Fibroblast of skin of right biceps (primary cell): ENCODE data around the gene TMEM238.
"Not testable (repeated sequence)": the region's sequence is repeated elsewhere in the genome, so short reads cannot be mapped to it uniquely, and the experiment has no call there.

Experiments
- DNase-seq: peaks from one replicate; pipeline ENCODE4 v3.0.0-alpha.2; 2013

Gene TMEM238, protein sequence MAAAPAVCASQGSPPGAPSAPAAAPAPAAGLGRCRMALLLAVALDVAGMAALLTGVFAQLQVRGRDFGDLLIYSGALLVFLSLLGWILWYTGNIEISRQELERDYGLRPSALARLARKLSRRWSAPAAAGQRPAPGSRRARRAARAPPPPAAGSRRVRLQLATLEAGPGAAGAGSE

DNA sequence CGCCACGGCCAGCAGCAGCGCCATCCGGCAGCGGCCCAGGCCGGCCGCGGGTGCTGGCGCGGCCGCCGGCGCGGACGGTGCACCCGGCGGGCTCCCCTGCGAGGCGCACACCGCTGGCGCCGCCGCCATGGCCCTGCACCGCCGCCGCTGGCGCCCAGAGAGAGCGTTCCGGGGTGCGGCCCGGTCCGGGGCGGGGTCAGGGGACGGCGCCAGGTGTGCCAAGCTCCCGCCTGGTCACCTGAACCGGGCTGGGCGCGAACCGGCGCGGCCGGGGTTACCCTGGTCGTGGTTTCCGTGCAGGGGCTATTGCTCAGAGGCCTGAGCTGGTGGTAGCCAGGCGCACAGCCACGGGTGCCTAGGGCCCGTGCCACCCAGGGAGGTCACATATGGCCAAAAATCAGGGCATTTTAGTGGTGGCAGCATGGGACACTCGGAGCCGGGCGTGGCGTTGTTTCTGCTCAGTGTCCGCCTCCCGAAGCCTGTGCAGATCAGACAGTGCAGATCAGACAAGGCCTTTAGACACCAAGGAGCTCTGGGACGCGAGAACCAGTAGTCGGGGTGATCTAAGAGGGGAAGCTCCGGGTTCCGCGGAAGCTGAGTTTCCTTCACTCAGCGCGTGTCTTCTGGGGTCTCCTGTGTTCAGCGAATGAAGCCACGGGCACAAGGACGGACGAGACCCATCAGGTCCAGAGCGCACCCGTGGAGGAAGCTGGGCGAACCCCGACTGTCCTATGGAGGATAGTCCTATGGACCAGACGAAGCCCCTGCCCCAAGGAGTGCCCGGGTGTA lies at the start of gene TMEM238:
Gene TMEM238, minus strand, starts transcription at position 162 of the 789 bp plus-strand sequence. Its CDS starts 33 bp downstream, at position 129.
- DNase-seq: no peak

DNA sequence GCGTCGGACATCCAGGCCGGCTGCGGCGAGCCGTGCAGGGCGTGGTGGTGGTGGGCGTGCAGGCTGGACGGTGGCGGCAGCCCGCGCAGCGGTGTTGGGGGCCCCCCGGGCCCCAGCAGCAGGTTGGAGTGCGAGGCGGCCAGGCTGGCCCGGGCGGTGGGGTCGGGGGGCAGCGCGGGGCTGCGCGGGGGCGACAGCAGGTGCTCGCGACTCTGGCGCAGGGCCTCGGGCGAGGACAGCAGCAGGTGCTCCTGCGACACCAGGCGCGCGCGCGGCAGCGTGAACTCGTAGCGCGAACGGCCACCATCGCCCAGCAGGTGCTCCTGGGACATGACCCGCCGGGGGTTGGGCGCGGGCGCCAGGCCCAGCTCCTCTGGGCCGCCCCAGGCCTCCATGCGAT lies 49.2 kb upstream of the TMEM238 start:
- DNase-seq: no peak

DNA sequence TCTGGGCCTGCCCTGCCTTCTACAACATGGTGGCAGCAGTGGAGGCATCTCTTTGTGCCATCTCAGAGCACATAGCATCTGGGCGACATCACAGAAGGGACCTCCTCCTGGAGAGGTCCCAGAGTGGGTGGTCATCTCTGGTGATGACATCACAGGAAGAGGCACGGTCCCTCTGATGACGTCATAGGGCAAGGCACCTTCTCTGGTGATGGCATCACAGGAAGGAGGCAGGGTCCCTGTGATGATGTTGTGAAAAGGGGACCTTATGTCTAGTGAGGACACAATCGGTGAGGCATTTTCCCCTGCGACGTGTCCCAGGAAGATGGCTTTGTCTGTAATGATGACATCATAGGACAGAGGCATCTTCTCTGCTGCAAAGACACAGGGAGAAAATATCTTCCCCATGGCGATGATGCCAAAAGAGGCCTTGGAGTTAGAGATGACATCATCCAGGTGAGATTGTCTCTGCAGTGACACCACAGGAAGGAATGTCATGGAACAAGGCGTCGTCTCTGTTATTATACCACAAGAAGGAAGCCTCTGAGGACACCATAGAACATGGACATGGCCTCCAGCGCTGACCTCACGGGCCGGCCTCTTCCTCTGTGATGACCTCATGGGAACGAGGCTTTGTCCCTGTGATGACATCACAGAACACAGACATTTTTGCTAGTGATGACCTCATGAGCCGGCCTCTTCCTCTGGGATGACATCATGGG lies 48.3 kb upstream of the TMEM238 start:
- no peak for DNase-seq

DNA sequence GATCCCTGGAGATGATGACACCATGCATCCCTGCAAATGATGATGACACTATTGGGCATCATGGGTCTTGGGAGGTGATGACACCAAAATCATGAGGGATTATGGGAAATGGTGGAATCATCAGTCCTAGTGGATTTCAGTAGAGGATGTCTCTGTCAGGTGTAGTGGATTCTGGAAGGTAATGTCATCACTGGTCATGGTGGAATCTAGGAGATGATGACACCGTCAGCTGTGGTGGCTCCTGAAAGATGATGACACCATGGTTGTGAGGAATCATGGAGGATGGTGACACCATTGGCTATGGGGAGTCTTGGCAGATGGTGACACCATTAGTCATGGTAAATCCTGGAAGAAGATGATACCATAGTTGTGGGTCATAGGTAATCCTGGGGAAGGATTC lies 47.1 kb upstream of the TMEM238 start:
- DNase-seq: no peak

DNA sequence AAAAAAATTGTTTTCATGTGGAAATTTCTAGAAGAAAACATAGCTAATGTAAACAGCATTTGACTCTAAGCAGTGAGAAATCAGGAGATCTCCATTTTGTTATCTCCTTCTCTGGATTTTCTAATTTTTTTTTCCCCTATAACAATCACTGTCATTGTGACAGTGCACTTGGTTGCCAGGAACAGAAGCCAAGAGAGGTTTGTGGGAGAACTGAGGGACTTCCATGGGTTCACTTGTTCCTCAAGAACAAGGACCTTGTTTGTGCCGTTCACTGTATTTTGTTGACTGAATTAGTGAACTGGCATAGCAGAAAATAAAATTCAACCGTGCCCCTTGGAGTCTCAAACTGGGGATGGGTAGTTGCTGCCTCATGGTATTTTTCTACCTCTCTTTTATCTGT lies 42.0 kb upstream of the TMEM238 start:
- DNase-seq: no peak

DNA sequence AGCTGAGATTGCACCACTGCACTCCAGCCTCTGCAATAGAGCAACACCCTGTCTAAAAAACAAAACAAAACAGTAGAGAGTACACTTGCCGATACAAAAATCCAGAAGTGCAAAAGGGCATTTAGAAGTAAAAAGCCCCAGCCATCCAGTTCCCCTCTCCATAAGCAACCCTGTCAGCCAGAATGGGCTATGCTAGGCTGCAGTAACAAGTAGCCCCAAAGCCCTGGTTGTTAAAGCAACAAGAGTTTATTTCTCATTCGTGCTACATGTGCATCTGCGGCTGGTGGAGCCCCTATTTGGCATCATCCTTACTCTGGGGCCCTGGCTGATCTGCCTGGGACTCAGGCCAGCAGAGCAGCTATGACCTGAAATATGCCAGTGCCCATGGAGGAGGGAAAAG lies 40.4 kb upstream of the TMEM238 start:
- no peak for DNase-seq

DNA sequence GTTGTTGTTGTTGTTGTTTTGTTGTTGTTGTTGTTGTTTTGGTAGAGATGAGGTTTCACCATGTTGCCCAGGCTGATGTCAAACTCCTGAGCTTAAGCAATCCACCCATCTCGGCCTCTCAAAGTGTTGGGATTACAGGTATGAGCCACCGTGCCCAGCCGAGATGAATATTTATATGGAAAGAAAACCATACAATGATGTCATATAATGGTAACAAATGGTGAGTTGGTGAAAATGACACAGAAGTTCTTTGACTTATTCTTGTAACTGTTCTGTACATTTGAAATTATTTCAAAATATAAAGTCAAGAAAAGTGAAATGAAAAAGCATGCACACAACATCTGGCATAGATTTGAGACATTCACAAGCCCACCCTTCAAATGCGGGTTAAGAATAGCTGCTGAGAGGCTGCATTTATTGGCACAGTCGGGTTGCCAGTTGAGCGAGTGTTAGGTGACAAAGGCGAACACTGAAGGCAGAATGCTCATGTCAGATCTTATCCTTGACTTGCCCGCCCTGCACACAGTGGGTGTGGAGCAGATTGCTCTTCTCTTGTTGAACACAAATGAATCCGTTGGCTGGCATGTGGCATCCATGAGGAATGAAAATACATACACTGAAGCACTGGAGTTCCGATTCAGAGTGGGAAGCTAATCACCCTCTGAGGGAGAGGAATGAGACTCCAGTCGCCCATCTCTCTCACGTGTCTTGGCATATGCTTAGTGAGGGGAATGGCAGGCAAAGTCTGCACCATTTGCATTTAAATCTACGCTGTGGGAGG lies 39.3 kb upstream of the TMEM238 start:
- DNase-seq: no peak

DNA sequence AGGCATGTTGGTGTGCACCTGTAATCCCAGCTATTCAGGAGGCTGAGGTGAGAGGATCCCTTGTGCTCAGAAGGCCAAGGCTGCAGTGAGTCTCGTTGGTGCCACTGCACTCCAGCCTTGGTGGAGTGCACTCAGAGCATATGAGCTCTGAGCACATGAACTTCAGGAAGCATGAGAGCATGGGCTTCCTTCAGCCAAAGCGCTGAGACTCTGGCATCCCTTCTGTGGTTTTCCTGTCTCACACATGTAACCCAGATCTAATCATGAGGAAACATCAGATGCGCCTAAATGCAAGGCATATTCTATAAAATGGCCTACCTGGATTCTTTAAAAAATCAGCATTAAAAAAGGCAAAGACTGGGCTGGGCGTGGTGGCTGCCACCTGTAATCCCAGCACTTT lies 37.2 kb upstream of the TMEM238 start:
- DNase-seq: not testable (repeated sequence)

DNA sequence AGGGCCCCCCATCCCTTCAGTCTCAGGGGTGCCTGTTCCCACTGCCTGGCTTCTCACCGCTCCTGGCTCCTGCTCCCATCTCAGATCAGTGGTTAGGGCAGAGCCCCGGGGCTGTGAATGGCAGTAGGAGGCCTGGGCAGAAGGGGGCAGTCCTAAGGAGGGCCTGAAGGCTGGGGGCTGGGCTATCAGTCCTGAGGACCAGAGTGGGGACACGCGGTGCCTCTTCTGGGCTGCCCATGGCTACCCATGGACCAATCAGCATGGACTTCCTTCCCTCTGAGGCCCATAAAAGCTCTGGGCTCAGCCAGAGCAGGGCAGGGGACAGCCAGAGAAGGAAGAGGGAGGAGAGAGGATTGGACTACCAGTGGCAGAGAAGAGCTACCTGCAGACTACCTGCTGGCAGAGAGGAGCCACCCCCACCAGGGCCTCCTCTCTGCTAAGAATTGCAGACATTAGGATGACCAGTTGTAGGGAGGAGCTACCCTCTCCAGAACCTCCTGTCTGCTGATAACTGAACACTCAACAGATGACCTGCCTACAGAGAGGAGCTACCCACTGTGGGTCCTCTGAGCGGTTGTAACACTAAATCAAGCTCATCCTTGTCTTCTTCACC lies 35.6 kb upstream of the TMEM238 start:
- DNase-seq: no peak

DNA sequence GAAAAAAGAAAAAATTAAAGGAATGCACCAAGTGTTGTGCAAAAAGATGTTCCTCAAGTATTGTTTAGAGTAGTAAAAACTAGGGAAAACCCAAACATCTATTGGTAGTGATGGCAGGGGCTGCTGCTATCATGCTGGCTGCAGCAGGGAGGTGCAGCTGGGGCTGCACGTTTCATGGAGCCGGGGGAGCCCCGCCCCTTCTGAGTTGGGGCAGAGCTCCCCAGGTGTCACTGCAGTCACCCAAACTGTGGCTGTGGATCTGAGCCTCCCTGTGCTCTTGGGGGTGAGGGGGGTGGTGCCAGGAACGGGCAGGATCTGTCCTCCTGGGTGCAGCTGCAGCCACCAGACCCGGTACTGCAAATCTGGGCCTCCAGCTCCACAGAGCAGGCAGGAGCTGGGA lies 35.0 kb upstream of the TMEM238 start:
- DNase-seq: no peak

DNA sequence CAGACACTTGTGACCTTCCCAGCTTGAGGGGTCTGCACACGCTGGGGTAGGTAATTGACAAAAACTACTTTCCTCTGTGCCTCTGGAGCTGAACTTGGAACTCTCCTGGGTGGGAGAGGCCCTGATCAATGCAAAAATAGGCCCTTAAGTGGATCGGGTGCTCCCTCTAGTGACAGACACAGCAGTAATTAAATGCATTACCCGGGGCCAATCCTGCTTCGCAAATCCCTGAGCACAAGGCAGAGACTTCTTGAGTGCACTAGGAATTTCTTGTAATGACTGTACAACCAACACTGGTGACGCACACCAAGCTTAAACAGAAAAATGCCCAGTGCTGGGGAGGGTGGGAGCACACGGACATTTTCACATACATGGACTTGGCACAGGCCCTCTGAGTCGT lies 34.1 kb upstream of the TMEM238 start:
- DNase-seq: peak; percentile 79

DNA sequence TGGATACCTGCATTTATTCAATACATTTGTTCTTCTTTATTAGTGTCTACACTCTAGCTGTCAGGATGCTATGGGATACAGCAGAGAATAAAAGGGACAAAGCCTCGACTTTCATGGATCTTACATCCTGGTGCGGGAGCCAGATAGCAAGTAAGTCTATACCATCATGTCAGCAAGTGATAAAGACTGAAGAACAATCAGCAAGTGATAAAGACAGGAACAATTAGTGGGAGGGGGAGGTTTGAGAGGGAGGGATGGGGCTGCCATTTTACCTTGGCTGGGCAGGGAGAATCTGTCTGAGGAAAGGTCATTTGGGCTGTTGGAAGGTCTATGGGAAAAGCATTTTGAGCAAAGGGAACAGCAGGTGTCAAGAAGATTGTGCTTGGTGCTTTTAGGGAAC lies 26.1 kb upstream of the TMEM238 start:
- DNase-seq: no peak

DNA sequence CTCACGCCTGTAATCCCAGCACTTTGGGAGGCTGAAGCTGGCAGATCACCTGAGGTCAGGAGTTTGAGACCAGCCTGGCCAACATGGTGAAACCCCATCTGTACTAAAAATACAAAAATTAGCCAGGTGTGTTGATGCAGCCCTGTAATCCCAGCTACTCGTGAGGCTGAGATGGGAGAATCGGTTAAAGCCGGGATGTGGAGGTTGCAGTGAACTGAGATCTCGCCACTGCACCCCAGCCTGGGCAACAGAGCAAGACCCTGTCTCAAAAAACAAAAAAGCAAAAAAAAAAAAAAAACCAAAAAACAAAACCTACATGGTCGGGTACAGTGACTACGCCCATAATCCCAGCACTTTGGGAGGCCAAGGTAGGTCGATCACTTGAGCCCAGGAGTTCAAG lies 25.1 kb upstream of the TMEM238 start:
- DNase-seq: not testable (repeated sequence)

DNA sequence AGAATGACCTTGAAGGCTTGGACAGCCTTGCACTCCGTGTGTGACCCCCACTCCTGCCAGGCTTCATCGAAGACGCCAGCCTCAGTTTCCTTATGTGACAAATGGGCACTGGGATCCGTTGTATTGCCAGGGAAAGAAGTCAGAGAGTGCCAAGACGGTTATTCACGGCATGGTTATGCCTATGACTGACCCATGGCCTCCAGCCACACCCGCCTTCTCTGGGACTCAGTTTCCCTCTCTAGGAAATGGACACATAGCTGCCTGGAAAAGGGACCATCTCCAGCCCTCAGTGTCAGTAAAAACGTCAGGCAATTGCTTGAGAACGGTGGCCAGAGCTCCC lies 24.4 kb upstream of the TMEM238 start:
- DNase-seq: no peak

DNA sequence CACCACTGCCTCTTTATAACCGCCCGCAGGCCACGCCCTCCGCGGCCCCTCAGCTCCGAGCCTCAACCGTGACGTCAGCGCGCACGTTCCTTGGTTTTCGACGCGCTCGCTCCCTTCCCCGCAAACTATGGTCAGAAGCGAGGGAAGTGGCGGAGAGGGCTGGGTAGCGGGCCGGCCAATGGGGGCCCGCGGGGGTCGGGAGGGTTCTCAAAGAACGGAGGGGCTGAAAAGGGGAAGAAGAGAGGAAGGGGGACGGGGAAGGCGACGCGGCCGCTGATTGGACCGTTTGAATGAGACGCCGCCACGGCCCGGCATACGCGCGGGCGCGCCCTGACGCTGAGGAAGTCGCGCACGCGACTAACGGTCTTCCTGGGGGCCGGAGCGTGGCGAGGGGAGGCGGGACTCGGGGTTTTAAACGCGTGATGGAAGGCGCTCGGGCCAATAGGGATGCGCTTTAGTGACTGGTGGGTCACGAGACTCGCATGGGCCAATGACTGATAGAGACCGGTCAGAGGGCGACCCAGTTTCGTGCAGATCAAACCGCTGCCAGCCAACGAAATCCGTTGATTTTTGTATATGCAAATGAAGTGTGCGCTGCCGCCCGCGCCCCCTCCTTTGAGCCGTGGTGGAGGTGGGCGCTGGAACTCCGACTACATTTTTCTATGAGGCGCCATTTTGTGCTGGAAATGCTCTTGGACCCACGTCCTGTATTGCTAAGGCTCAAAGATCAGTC lies 23.9 kb upstream of the TMEM238 start:
- peak; percentile 100 for DNase-seq

DNA sequence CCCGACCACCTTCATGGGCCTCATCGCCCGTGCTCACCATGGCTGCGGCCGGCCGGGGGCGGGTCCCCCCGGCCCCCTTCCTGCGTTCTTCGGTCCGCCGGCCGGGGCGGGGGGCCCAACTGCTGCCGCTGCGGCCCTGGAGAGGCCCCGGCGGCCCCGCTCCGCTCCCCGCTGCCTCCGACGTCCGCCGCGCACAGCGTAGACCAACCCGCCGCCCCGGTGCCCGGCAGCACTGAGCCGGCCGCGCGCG lies 23.4 kb upstream of the TMEM238 start, which contains the start of gene UBE2S:
Gene UBE2S, minus strand, starts transcription at position 239 of the 250 bp plus-strand sequence. Its CDS starts 199 bp downstream, at position 40.
- not testable (repeated sequence) for DNase-seq

DNA sequence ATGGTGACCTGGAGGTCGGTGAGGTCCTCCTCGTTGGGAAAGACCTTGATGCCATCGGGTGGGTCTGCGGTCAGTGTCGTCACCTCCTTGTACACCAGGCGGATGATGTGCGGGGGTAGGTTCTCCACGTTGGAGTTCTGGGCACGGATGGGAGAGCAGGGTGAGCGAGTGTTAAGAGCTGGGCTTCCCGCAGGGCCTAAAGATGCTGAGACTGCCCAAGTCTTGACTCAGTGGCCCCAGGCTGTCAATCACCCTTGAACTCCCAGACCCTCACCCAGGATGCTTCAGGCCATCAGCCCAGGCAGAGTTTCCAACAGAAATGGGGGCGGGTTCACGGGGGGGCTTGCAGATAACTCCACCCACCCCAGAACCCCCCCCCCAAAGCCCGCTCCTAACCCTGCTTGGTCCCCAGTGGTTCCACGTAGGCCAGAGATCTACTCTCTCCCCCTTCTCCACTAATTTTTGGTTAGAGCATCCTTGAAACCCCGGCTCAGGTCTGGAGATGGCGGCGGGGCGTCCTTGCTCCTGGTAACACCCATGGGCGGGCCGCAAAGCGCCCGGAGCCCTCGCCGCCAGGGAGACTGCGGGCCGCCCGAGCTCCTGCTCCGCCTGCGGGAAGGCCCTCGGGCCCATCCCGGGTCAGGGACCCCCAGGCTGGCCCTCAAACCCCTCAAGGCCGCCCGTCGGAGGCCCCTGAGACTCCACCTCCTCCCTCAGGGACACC lies 22.9 kb upstream of the TMEM238 start:
- DNase-seq: peak; percentile 19

DNA sequence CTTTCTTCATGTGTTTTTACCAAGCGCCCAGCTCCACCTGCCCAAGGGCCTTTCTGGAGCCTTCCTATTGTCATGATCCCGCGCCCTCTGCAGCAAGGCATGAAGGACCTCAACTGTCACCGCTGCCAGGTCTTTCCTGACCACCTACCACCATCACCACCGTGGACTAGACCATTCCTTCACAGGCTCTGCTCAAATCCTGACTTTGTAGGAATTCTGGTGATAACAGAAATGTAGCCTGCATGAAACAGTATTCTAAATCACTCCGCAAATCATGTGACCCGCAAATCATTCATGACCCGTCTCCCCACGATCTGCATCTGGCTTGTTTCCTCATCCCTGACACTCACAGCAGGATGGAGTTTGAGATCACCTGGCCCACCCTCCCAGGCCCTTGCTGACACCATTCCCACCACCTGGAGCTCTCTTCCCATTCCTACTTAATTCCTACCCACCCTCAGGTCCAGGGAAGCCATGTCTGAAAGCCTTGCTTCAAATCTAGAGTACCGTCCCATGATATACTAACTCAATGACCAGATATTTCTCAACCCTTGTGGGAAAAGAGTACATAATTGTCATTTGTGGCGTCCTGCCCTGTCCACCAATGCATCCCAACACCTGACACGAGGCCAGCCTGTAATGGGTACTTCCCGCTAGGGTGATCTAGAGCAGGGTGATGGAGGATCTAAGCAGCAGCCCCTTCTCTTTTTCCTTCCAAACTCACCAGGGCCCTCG lies 22.2 kb upstream of the TMEM238 start:
- DNase-seq: no peak

DNA sequence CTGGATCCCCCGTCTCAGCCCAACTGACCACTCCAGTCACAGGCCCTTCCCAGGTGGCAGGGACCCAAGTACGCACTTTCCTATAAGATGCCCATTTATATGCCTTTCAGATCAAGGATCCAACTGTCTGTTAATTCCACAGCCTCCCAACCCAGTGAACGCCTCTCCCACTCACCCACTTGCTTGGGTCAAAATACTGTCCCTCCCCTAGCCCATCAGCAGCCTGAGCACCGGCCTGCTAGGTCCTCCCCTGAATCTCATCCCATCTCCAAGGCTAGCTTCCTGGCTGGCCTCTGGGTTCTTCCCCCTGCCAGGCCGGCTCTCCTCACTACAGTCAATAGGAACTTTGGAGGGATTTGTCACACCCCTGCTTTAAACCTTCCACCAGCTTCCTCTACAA lies 21.5 kb upstream of the TMEM238 start:
- no peak for DNase-seq

DNA sequence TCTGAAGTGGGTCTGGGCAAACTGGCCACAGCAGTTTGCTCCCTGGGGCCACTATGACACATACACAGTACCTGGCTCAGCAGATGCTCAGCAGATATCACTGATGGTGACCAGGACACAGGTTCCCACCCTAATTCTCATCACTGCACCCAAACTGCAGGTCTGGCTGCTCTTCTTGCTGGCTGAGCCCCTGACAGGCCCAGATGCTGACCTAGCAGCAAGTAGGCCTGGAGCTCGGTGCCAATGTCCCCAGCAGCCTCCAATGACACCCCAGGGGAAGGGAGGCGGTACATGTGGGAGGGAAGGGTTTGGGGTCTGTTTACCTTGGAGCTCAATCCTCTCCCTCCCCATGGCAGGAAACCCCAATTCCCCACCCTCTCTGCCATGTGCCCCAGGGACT lies 18.4 kb upstream of the TMEM238 start:
- DNase-seq: no peak

DNA sequence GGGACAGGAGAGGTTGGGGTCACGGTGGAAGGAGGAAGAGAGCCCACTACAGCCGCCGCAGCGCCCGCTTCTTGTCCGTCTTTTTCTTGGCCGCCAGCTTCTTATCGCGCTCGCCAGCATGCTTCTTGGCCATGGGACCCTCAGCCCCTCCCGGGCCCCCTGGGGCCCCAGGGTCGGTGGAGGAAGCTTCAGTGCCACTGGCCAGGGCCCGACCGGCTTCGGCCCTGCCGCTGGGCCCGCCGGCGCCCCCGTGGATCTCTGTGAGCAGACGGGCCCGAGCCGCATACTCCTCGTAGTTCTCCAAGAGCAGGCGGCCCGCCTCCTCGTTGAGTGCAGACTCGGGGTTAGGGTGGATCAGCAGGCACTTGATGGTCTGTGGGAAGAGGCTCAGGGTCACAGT lies 17.3 kb upstream of the TMEM238 start:
- DNase-seq: not testable (repeated sequence)
